HUES6 (cell line): Measurements from ENCODE around the gene WAC.
A peak's percentile ranks its signal among the peaks of the same experiment; 100 is the strongest.
"Not testable (repeated sequence)": the region's sequence is repeated elsewhere in the genome, so short reads cannot be mapped to it uniquely, and the experiment has no call there.

Experiments
- H3K27ac ChIP-seq: 2 replicates; pipeline ENCODE4 v1.7.0; 2013; ENCODE audit warnings: low read depth, mild to moderate bottlenecking, low read length, inconsistent platforms
- H3K27me3 ChIP-seq: 2 replicates; pipeline ENCODE4 v1.6.1; 2013; ENCODE audit warnings: low read length; ENCODE audit not compliant: control insufficient read depth, insufficient read depth
- H3K36me3 ChIP-seq: 2 replicates; pipeline ENCODE4 v1.6.1; 2013; ENCODE audit warnings: low read length; ENCODE audit not compliant: control insufficient read depth, insufficient read depth
- H3K4me1 ChIP-seq: 2 replicates; pipeline ENCODE4 v1.6.1; 2013; ENCODE audit warnings: low read length; ENCODE audit not compliant: control insufficient read depth, insufficient read depth
- H3K4me3 ChIP-seq: 2 replicates; pipeline ENCODE4 v1.5.1; 2013; ENCODE audit warnings: low read depth, low read length
- H3K9ac ChIP-seq: one replicate; pipeline ENCODE4 v1.6.1; 2013; ENCODE audit warnings: mild to moderate bottlenecking, low read length
- H3K9me3 ChIP-seq: 2 replicates; pipeline ENCODE4 v1.6.1; 2013; ENCODE audit warnings: low read depth, low read length; ENCODE audit not compliant: control insufficient read depth, insufficient read depth

WAC gene

GRCh38 chr10:28532337-28533185, at the start of gene WAC:
WAC (plus strand) TSS chr10:28533118; CDS start chr10:28533580, 462 bp downstream.
- Histone ChIP-seq H3K27me3 (no peaks in the 10 kb centered on the region), H3K9me3 (no peaks in the 10 kb centered on the region), H3K9ac (peak within 1 kb of the TSS; percentile 99), H3K4me1 (peaks cover 9% of the 10 kb centered on the region), H3K27ac (peak within 1 kb of the TSS; percentile 100), H3K36me3 (peaks cover 38% of the 10 kb centered on the region), H3K4me3 (peak within 1 kb of the TSS; percentile 98)

- no peak overlapping the region for H3K9ac ChIP-seq
- no peaks in the 10 kb centered on the region for H3K36me3 ChIP-seq
- no peaks in the 10 kb centered on the region for H3K27me3 ChIP-seq
- no peaks in the 10 kb centered on the region for H3K9me3 ChIP-seq
- no peak overlapping the region for H3K27ac ChIP-seq
- H3K4me1 ChIP-seq: no peaks in the 10 kb centered on the region
- no peak overlapping the region for H3K4me3 ChIP-seq
Measured at GRCh38 chr10:28489206-28489605, 43.7 kb upstream of the WAC start.

DNA sequence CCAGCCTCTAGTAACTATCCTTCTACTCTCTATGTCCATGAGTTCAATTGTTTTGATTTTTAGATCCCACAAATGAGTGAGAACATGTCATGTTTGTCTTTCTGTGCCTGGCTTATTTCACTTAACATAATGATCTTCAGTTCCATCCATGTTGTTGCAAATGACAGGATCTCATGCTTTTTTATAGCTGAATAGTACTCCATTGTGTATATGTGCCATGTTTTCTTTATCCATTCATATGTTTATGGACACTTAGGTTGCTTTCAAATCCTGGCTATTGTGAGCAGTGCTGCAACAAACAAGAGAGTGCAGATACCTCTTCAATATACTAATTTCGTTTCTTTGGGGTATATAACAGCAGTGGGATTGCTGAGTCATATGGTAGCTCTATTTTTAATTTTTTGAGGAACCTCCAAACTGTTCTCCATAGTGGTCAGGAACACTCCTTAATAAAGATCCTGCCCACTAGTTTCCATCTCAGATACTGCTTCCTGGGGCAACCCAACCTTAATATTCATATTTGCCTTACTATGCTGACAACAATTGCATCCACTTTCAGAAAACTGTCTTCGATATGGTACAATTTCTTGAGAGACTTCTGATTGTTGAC, 42.6 kb upstream of the WAC start:
- not testable (repeated sequence) for H3K36me3 ChIP-seq, H3K9ac ChIP-seq, H3K4me3 ChIP-seq, H3K4me1 ChIP-seq, H3K27me3 ChIP-seq, H3K27ac ChIP-seq, H3K9me3 ChIP-seq

GRCh38 chr10:28492116-28492920, 40.6 kb upstream of the WAC start:
- Histone ChIP-seq H3K36me3 (no peaks in the 10 kb centered on the region), H3K9ac (no peak overlapping the region), H3K27me3 (no peaks in the 10 kb centered on the region), H3K4me1 (no peaks in the 10 kb centered on the region), H3K9me3 (no peaks in the 10 kb centered on the region), H3K4me3 (no peak overlapping the region), H3K27ac (no peak overlapping the region)

GRCh38 chr10:28494420-28494819, 38.5 kb upstream of the WAC start:
- Histone ChIP-seq H3K27ac (no peak overlapping the region), H3K9ac (no peak overlapping the region), H3K27me3 (no peaks in the 10 kb centered on the region), H3K9me3 (no peaks in the 10 kb centered on the region), H3K4me3 (no peak overlapping the region), H3K36me3 (no peaks in the 10 kb centered on the region), H3K4me1 (no peaks in the 10 kb centered on the region)

GRCh38 chr10:28495084-28495483, 37.8 kb upstream of the WAC start:
- Histone ChIP-seq H3K27ac (no peak overlapping the region), H3K4me3 (no peak overlapping the region), H3K9ac (no peak overlapping the region), H3K27me3 (no peaks in the 10 kb centered on the region), H3K36me3 (no peaks in the 10 kb centered on the region), H3K4me1 (no peaks in the 10 kb centered on the region), H3K9me3 (no peaks in the 10 kb centered on the region)

DNA sequence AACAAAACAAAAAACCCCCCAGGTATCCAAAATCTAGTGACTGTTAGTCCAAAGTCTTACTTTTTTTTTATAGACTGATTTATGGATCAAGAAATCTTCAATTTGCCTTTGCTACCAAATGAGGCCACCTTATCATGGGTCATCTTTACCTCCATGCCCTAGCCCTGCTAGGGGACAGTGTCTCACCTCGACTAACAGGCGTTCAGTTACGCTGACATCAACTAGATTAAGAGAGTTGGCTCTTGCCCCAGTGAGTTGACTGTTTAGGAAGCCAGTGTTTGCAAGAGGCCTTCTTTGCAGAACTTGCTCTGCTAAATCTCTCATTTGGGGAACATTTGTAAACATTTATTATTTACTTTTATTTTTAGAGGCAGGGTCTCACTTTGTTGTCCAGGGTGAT, 36.9 kb upstream of the WAC start:
- no peak overlapping the region for H3K27ac ChIP-seq
- H3K4me1 ChIP-seq: no peaks in the 10 kb centered on the region
- no peaks in the 10 kb centered on the region for H3K9me3 ChIP-seq
- H3K9ac ChIP-seq: no peak overlapping the region
- H3K27me3 ChIP-seq: no peaks in the 10 kb centered on the region
- no peaks in the 10 kb centered on the region for H3K36me3 ChIP-seq
- H3K4me3 ChIP-seq: no peak overlapping the region

- Histone ChIP-seq H3K36me3 (no peaks in the 10 kb centered on the region), H3K27ac (no peak overlapping the region), H3K4me1 (no peaks in the 10 kb centered on the region), H3K9me3 (no peaks in the 10 kb centered on the region), H3K4me3 (no peak overlapping the region), H3K27me3 (no peaks in the 10 kb centered on the region), H3K9ac (no peak overlapping the region)
Measured at GRCh38 chr10:28496481-28496961, 36.4 kb upstream of the WAC start.

GRCh38 chr10:28497313-28498126, 35.4 kb upstream of the WAC start:
- Histone ChIP-seq H3K27me3 (no peaks in the 10 kb centered on the region), H3K9ac (no peak overlapping the region), H3K4me3 (no peak overlapping the region), H3K36me3 (no peaks in the 10 kb centered on the region), H3K27ac (no peak overlapping the region), H3K9me3 (no peaks in the 10 kb centered on the region), H3K4me1 (no peaks in the 10 kb centered on the region)

GRCh38 chr10:28500203-28500602, 32.7 kb upstream of the WAC start:
- H3K9ac ChIP-seq, H3K9me3 ChIP-seq, H3K27ac ChIP-seq, H3K4me3 ChIP-seq, H3K27me3 ChIP-seq, H3K4me1 ChIP-seq, H3K36me3 ChIP-seq: not testable (repeated sequence)
